ENCODE measurements around the gene MYO10. TPM values are rescaled to one million over a fixed set of nuclear protein-coding genes. Genes with fewer than 3 reads are reported as not detected.

The MYO10 gene
- total RNA-seq, 1 experiment from 2014 or later: 202 TPM

DNA sequence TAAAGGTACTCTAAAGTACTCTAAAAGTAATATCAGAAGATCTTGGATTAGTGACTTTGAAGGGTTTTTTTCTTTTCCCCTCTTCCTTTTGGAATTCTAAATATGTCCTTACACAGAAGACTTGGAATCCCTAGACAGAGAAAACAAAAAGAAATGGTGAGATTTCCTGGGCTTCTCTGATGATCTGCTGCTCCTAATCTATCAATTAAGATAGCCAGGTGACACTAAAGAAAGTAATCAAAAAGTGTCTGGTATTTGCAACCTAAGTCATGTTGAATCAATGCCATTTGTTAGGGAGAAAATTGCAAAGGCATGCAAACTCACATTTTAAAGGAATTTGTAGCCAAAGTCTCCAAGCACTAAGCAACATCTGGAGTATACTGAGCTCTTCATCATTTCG, 29.5 kb upstream of the MYO10 start:
- H3K27me3 ChIP-seq (replicated peaks; ENCODE audit: insufficient read depth, low read depth, low read length, poor library complexity): no peaks in the 10 kb centered on the region
- no peak overlapping the region for H3K27ac ChIP-seq (ENCODE audit: low read depth, low read length, poor library complexity, severe bottlenecking)
- no peak for DNase-seq (ENCODE audit: low spot score)
- POLR2A ChIA-PET (ENCODE audit: low non-redundant PET): no interaction called here
- no TSS peak for BruUV-seq (replicated peaks)
- H3K36me3 ChIP-seq (ENCODE audit: insufficient read depth, low read length, poor library complexity, severe bottlenecking): no peaks in the 10 kb centered on the region
- TF ChIP-seq, protein P1, sequence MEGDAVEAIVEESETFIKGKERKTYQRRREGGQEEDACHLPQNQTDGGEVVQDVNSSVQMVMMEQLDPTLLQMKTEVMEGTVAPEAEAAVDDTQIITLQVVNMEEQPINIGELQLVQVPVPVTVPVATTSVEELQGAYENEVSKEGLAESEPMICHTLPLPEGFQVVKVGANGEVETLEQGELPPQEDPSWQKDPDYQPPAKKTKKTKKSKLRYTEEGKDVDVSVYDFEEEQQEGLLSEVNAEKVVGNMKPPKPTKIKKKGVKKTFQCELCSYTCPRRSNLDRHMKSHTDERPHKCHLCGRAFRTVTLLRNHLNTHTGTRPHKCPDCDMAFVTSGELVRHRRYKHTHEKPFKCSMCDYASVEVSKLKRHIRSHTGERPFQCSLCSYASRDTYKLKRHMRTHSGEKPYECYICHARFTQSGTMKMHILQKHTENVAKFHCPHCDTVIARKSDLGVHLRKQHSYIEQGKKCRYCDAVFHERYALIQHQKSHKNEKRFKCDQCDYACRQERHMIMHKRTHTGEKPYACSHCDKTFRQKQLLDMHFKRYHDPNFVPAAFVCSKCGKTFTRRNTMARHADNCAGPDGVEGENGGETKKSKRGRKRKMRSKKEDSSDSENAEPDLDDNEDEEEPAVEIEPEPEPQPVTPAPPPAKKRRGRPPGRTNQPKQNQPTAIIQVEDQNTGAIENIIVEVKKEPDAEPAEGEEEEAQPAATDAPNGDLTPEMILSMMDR (conservative IDR thresholded peaks at IDR 0.05; ENCODE audit: low read depth, low read length): no peak
- TF ChIP-seq EZH2 (IDR thresholded peaks at IDR 0.05; ENCODE audit: borderline replicate concordance, low read depth, low read length, poor library complexity, severe bottlenecking): no peak
- no peaks in the 10 kb centered on the region for H3K9me3 ChIP-seq (ENCODE audit: low read depth, low read length, poor library complexity, severe bottlenecking)
- intact Hi-C loops (cut with micrococcal nuclease; ENCODE audit: unreplicated experiment): no loop called here
- H3K4me1 ChIP-seq (ENCODE audit: insufficient read depth, low read length, poor library complexity, severe bottlenecking): no peaks in the 10 kb centered on the region
- no peak overlapping the region for H3K4me3 ChIP-seq (ENCODE audit: low read depth, low read length, poor library complexity, severe bottlenecking)
- CTCF ChIA-PET: no interaction called here

GRCh38 chr5:16963821-16964220, 27.7 kb upstream of the MYO10 start:
- TF ChIP-seq EZH2 (IDR thresholded peaks at IDR 0.05; ENCODE audit: borderline replicate concordance, low read depth, low read length, poor library complexity, severe bottlenecking): no peak
- TF ChIP-seq, protein P1 (conservative IDR thresholded peaks at IDR 0.05; ENCODE audit: low read depth, low read length): no peak
- no TSS peak for BruUV-seq (replicated peaks)
- no peaks in the 10 kb centered on the region for H3K4me1 ChIP-seq (ENCODE audit: insufficient read depth, low read length, poor library complexity, severe bottlenecking)
- no peaks in the 10 kb centered on the region for H3K36me3 ChIP-seq (ENCODE audit: insufficient read depth, low read length, poor library complexity, severe bottlenecking)
- DNase-seq (ENCODE audit: low spot score): no peak
- H3K4me3 ChIP-seq (ENCODE audit: low read depth, low read length, poor library complexity, severe bottlenecking): no peak overlapping the region
- CTCF ChIA-PET: no interaction called here
- no peak overlapping the region for H3K27ac ChIP-seq (ENCODE audit: low read depth, low read length, poor library complexity, severe bottlenecking)
- H3K9me3 ChIP-seq (ENCODE audit: low read depth, low read length, poor library complexity, severe bottlenecking): no peaks in the 10 kb centered on the region
- H3K27me3 ChIP-seq (replicated peaks; ENCODE audit: insufficient read depth, low read depth, low read length, poor library complexity): no peaks in the 10 kb centered on the region
- POLR2A ChIA-PET (ENCODE audit: low non-redundant PET): no interaction called here
- intact Hi-C loops (cut with micrococcal nuclease; ENCODE audit: unreplicated experiment): no loop called here

- Histone ChIP-seq H3K36me3 (ENCODE audit: insufficient read depth, low read length, poor library complexity, severe bottlenecking) (no peaks in the 10 kb centered on the region), H3K4me3 (ENCODE audit: low read depth, low read length, poor library complexity, severe bottlenecking) (no peak overlapping the region), H3K27me3 (replicated peaks; ENCODE audit: insufficient read depth, low read depth, low read length, poor library complexity) (no peaks in the 10 kb centered on the region), H3K4me1 (ENCODE audit: insufficient read depth, low read length, poor library complexity, severe bottlenecking) (no peaks in the 10 kb centered on the region), H3K9me3 (ENCODE audit: low read depth, low read length, poor library complexity, severe bottlenecking) (no peaks in the 10 kb centered on the region), H3K27ac (ENCODE audit: low read depth, low read length, poor library complexity, severe bottlenecking) (no peak overlapping the region)
- ChIA-PET POLR2A (ENCODE audit: low non-redundant PET) (no interaction called here), CTCF (no interaction called here)
- no peak for DNase-seq (ENCODE audit: low spot score)
- TF ChIP-seq, protein P1 (conservative IDR thresholded peaks at IDR 0.05; ENCODE audit: low read depth, low read length): no peak
- TF ChIP-seq EZH2 (IDR thresholded peaks at IDR 0.05; ENCODE audit: borderline replicate concordance, low read depth, low read length, poor library complexity, severe bottlenecking): no peak
- no TSS peak for BruUV-seq (replicated peaks)
- intact Hi-C loops (cut with micrococcal nuclease; ENCODE audit: unreplicated experiment): no loop called here
Observed at GRCh38 chr5:16961131-16961530, 25.0 kb upstream of the MYO10 start.

All from A673 (cell line).